Measurements from ENCODE around the gene QSOX2.

DNA sequence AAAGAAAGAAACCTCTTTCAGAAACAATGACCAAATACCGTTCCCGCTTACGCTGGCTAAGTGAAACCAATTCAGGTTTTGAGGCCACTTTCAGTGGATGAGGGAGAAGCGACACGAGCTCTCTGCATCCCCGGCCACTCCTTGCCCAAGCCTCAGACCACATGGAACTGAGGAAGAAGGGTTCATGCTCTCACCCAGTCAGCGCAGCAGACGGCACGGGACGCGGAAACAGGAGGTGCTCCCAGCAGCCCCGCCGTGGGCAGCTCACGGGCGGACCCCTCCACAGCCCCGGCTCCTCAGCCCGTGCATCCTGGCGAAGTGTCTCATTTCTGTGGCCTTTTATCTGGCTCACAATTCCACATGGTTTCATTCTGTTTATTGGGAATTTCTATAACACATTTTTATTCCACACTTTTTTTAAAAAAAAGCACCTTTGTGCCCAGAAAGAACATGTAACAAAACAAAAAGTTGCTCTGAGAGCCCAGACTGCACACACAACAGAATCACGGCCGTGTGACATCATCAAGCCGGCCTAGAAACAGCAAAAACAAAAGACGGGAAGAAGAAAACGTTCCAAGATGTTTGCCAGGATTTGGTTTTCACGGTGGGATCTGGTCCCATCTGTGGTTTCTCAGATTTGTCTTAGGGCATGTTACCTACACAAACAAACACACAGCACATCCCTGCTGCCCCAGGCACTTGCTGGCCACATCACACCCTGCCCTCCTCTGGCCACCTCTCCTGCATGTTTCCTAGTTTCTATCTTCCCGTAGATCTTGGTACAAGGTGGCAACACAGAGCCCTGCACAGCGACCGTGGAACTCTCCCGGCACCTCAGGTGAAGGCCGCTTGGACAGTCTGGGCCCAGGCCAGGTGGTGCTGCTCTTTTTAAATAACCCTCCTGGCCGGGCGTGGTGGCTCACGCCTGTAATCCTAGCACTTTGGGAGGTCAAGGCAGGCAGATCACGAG is 16.2 kb downstream of the QSOX2 start:
- TF ChIP-seq, protein P1, sequence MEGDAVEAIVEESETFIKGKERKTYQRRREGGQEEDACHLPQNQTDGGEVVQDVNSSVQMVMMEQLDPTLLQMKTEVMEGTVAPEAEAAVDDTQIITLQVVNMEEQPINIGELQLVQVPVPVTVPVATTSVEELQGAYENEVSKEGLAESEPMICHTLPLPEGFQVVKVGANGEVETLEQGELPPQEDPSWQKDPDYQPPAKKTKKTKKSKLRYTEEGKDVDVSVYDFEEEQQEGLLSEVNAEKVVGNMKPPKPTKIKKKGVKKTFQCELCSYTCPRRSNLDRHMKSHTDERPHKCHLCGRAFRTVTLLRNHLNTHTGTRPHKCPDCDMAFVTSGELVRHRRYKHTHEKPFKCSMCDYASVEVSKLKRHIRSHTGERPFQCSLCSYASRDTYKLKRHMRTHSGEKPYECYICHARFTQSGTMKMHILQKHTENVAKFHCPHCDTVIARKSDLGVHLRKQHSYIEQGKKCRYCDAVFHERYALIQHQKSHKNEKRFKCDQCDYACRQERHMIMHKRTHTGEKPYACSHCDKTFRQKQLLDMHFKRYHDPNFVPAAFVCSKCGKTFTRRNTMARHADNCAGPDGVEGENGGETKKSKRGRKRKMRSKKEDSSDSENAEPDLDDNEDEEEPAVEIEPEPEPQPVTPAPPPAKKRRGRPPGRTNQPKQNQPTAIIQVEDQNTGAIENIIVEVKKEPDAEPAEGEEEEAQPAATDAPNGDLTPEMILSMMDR (IDR thresholded peaks at IDR 0.05): no peak
- TF ChIP-seq POLR2AphosphoS5 (IDR thresholded peaks at IDR 0.05): no peak
